GM18951 (cell line): ENCODE data around the gene METTL6.
"Not testable (repeated sequence)": the region's sequence is repeated elsewhere in the genome, so short reads cannot be mapped to it uniquely, and the experiment has no call there.

Source experiments
- POLR2A ChIP-seq: IDR thresholded peaks from 4 replicates; pipeline ENCODE4 v1.6.1; 2011; ENCODE audit warnings: mild to moderate bottlenecking; ENCODE audit not compliant: insufficient read length, insufficient read depth; ENCODE audit errors: extremely low read depth
- in situ Hi-C: fragments of 300-500 bp; cut with MboI; formaldehyde crosslinking; loops from one replicate; pipeline ENCODE4 v1.12.0; 2022; ENCODE audit warnings: low sequenced_read_pairs, mixed read lengths, inconsistent platforms; ENCODE audit not compliant: unreplicated experiment

Gene METTL6

GRCh38 chr3:15405448-15406050 lies 21.8 kb downstream of the METTL6 start:
- no peak for TF ChIP-seq POLR2A
- in situ Hi-C loops: loop anchor here (10.0 kb wide), 2 partner anchors 211 to 291 kb away; no protein-coding TSS in a partner anchor

- no peak for TF ChIP-seq POLR2A
- in situ Hi-C loops: loop anchor here (10.0 kb wide), 2 partner anchors 210 to 290 kb away; no protein-coding TSS in a partner anchor
Measured at GRCh38 chr3:15404767-15405166, 22.6 kb downstream of the METTL6 start.

- in situ Hi-C loops: loop anchor here (10.0 kb wide), 2 partner anchors 209 to 289 kb away; no protein-coding TSS in a partner anchor
- TF ChIP-seq POLR2A: no peak
Measured at GRCh38 chr3:15403965-15404364, 23.4 kb downstream of the METTL6 start.

- in situ Hi-C loops: loop anchor here (10.0 kb wide), 2 partner anchors 209 to 289 kb away; no protein-coding TSS in a partner anchor
Measured at GRCh38 chr3:15403495-15403894, 23.8 kb downstream of the METTL6 start.

GRCh38 chr3:15401936-15402335 lies 25.4 kb downstream of the METTL6 start:
- no peak for TF ChIP-seq POLR2A
- in situ Hi-C loops: loop anchor here (10.0 kb wide), 2 partner anchors 207 to 287 kb away; no protein-coding TSS in a partner anchor

More at GRCh38 chr3:15403495-15403894, 23.8 kb downstream of the METTL6 start:
- TF ChIP-seq POLR2A: no peak

GRCh38 chr3:15399970-15400369 lies 27.4 kb downstream of the METTL6 start:
- in situ Hi-C loops: loop anchor here (10.0 kb wide), 2 partner anchors 205 to 285 kb away; no protein-coding TSS in a partner anchor
- no peak for TF ChIP-seq POLR2A

- in situ Hi-C loops: not testable (repeated sequence)
Measured at GRCh38 chr3:15398731-15399133, 28.6 kb downstream of the METTL6 start.

- in situ Hi-C loops: not testable (repeated sequence)
Measured at GRCh38 chr3:15393252-15393651, 34.1 kb downstream of the METTL6 start.

GRCh38 chr3:15391007-15391406 lies 36.3 kb downstream of the METTL6 start:
- no peak for TF ChIP-seq POLR2A
- in situ Hi-C loops: no loop called here

GRCh38 chr3:15390460-15390859 lies 36.9 kb downstream of the METTL6 start:
- in situ Hi-C loops: no loop called here
- TF ChIP-seq POLR2A: no peak

- in situ Hi-C loops: loop anchor here (10.0 kb wide), 1 partner anchor 124 kb away; no protein-coding TSS in a partner anchor
Measured at GRCh38 chr3:15388335-15388734, 39.0 kb downstream of the METTL6 start.

GRCh38 chr3:15387735-15388134 lies 39.6 kb downstream of the METTL6 start:
- no peak for TF ChIP-seq POLR2A
- in situ Hi-C loops: loop anchor here (10.0 kb wide), 1 partner anchor 123 kb away; no protein-coding TSS in a partner anchor

- TF ChIP-seq POLR2A: no peak
- in situ Hi-C loops: loop anchor here (10.0 kb wide), 1 partner anchor 122 kb away; no protein-coding TSS in a partner anchor
Measured at GRCh38 chr3:15387171-15387581, 40.2 kb downstream of the METTL6 start.

GRCh38 chr3:15386654-15386955 lies 40.7 kb downstream of the METTL6 start:
- in situ Hi-C loops: loop anchor here (10.0 kb wide), 1 partner anchor 122 kb away; no protein-coding TSS in a partner anchor
